SU-DHL-6 (cell line): ENCODE results near the gene WFIKKN1.

Experiments
- H2AFZ ChIP-seq: fragments of 200-600 bp; sonication (generic); 2 replicates; pipeline ENCODE4 v1.6.1; 2014; ENCODE audit warnings: low read depth, mild to moderate bottlenecking, moderate library complexity, mixed read lengths, antibody characterized with exemption, low read length; ENCODE audit not compliant: severe bottlenecking
- H3F3A ChIP-seq: fragments of 200-600 bp; shearing (Covaris generic); 2 replicates; pipeline ENCODE4 v1.6.0; 2016; ENCODE audit warnings: antibody characterized with exemption, mild to moderate bottlenecking; ENCODE audit not compliant: insufficient read depth
- H3K27ac ChIP-seq: fragments of 200-600 bp; sonication (generic); 2 replicates; pipeline ENCODE4 v1.5.1; 2016; ENCODE audit warnings: low read depth, mild to moderate bottlenecking, low read length, moderate library complexity, mixed read lengths
- H3K27me3 ChIP-seq: fragments of 200-600 bp; sonication (generic), shearing (Covaris generic); 2 replicates; pipeline ENCODE4 v1.6.0; 2014; ENCODE audit warnings: mild to moderate bottlenecking, low read length
- H3K36me3 ChIP-seq: fragments of 200-600 bp; sonication (generic); 2 replicates; pipeline ENCODE4 v1.6.1; 2014; ENCODE audit warnings: mild to moderate bottlenecking, low read length, mixed read lengths
- H3K4me2 ChIP-seq: fragments of 300-600, 200-600 bp; shearing (Covaris generic), sonication (generic); 2 replicates; pipeline ENCODE4 v1.6.0; 2014; ENCODE audit warnings: low read length, low read depth, mild to moderate bottlenecking; ENCODE audit not compliant: poor library complexity, severe bottlenecking
- H3K4me3 ChIP-seq: fragments of 200-600 bp; sonication (generic); 2 replicates; pipeline ENCODE4 v1.5.1; 2014; ENCODE audit warnings: antibody characterized with exemption, low read length, mild to moderate bottlenecking, mixed read lengths; ENCODE audit not compliant: insufficient read depth, poor library complexity, severe bottlenecking
- H3K79me2 ChIP-seq: fragments of 200-600 bp; sonication (generic); 2 replicates; pipeline ENCODE4 v1.6.1; 2014; ENCODE audit warnings: mild to moderate bottlenecking, low read length, moderate library complexity; ENCODE audit not compliant: insufficient read depth
- H3K9ac ChIP-seq: fragments of 200-600 bp; sonication (generic); 2 replicates; pipeline ENCODE4 v1.7.0; 2014; ENCODE audit warnings: mild to moderate bottlenecking, low read length
- H3K9me2 ChIP-seq: fragments of 200-600 bp; sonication (generic); replicated peaks from 2 replicates; pipeline ENCODE4 v1.6.1; 2014; ENCODE audit warnings: low read length; ENCODE audit not compliant: insufficient read depth
- H3K9me3 ChIP-seq: fragments of 200-600 bp; sonication (generic); 2 replicates; pipeline ENCODE4 v1.6.1; 2014; ENCODE audit warnings: low read length, mixed read lengths; ENCODE audit not compliant: insufficient read depth
- H4K20me1 ChIP-seq: fragments of 200-600 bp; sonication (generic); 2 replicates; pipeline ENCODE4 v1.6.1; 2014; ENCODE audit warnings: low read depth, mild to moderate bottlenecking, antibody characterized with exemption, low read length, moderate library complexity, mixed read lengths
- EZH2phosphoT487 ChIP-seq: fragments of 200-600 bp; sonication (generic), shearing (Covaris generic); conservative IDR thresholded peaks from 2 replicates; pipeline ENCODE4 v1.6.1; 2018; ENCODE audit warnings: mild to moderate bottlenecking, antibody characterized with exemption, low read length, moderate library complexity, mixed read lengths
- TF ChIP-seq, protein P1 (sequence below): fragments of 200-600 bp; sonication (generic); IDR thresholded peaks from one replicate; pipeline ENCODE4 v1.5.1; 2017; ENCODE audit warnings: antibody characterized with exemption, mild to moderate bottlenecking, low read length, moderate library complexity; ENCODE audit not compliant: insufficient read depth, poor library complexity, severe bottlenecking

WFIKKN1 gene

DNA sequence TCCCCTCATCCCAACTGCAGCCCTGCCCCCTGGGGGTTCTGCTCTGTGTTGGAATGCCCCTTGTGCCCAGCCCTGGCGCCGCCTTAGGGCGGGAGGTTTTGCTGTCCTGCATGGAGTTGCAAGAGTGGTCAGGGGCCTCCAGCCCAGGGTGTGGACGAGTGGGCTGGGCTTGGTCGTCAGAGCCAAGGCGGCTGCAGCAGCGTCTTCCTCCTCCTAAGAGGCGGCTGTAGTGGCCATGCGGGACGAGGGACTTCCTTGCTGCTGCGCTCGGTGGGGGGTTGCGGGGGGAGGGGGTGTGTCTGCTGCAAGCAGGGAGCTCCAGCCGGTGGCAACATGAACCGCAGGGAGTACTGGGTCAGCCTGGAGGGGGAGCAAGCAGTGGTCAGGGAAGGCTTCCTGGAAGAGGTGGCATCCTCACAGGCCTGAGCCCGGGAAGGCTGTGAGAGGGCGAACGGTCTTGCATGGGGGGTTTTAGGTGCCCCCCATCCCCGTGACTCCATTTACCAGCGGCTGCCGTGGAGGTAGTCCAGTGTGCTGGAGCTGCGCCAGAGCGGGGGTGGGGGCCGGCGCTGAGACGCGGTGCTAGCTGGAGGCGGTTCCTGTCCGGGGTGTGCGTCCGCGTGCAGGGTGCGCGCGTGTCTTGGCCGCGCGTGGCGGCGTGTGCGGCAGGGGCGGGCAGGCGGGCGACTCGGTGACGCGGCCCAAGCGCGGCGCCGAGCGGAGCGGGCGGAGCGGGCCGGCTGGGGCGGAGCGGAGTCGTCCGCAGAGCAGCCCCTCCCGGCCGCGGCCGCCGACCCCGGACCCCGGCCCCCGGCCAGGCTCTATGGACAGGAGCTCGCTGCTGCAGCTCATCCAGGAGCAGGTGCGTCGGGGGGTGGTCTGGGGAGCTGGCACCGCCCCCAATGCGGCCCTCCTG, 44.4 kb downstream of the WFIKKN1 start, which contains the start of gene RHBDL1:
Gene RHBDL1, plus strand, starts transcription at position 704 of the 916 bp plus-strand sequence. Its CDS starts 120 bp downstream, at position 824.
- Histone ChIP-seq H3F3A (peaks cover 9% of the 10 kb centered on the region; the same call in 1 of the 2 replicates), H4K20me1 (no peaks in the 10 kb centered on the region), H3K4me2 (no peak within 1 kb of the TSS), H3K4me3 (no peak within 1 kb of the TSS), H3K27me3 (no peaks in the 10 kb centered on the region), H3K9ac (no peak within 1 kb of the TSS), H3K27ac (no peak within 1 kb of the TSS), H3K36me3 (no peaks in the 10 kb centered on the region), H2AFZ (no peak within 1 kb of the TSS), H3K9me3 (no peaks in the 10 kb centered on the region), H3K79me2 (no peaks in the 10 kb centered on the region), H3K9me2 (no peaks in the 10 kb centered on the region)
- TF ChIP-seq, protein P1, sequence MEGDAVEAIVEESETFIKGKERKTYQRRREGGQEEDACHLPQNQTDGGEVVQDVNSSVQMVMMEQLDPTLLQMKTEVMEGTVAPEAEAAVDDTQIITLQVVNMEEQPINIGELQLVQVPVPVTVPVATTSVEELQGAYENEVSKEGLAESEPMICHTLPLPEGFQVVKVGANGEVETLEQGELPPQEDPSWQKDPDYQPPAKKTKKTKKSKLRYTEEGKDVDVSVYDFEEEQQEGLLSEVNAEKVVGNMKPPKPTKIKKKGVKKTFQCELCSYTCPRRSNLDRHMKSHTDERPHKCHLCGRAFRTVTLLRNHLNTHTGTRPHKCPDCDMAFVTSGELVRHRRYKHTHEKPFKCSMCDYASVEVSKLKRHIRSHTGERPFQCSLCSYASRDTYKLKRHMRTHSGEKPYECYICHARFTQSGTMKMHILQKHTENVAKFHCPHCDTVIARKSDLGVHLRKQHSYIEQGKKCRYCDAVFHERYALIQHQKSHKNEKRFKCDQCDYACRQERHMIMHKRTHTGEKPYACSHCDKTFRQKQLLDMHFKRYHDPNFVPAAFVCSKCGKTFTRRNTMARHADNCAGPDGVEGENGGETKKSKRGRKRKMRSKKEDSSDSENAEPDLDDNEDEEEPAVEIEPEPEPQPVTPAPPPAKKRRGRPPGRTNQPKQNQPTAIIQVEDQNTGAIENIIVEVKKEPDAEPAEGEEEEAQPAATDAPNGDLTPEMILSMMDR: no peak
- TF ChIP-seq EZH2phosphoT487: no peak

DNA sequence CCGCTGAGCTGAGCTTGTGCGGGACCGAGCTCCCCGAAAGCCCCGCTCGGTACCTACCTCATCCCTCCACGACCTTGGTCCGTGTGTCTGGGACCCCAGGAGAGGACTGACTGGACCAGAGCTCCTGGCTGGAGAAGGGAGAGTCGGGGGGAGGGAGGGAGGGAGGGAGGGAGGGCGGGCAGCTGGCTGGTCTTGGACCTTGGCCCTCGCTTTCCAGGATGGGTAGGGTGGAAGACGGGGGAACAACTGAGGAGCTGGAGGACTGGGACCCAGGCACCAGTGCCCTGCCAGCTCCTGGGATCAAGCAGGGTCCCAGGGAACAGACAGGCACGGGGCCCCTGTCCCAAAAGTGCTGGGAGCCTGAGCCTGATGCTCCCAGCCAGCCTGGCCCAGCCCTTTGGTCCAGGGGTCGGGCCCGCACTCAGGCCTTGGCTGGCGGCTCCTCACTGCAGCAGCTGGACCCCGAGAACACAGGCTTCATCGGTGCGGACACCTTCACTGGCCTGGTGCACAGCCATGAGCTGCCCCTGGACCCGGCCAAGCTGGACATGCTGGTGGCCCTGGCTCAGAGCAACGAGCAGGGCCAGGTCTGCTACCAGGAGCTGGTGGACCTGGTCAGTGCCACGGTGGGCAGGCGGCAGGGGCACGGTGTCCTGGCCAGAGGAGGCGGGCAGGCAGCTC, 45.2 kb downstream of the WFIKKN1 start:
- Histone ChIP-seq H3K9ac (no peak overlapping the region), H4K20me1 (no peaks in the 10 kb centered on the region), H3K4me3 (no peak overlapping the region)

DNA sequence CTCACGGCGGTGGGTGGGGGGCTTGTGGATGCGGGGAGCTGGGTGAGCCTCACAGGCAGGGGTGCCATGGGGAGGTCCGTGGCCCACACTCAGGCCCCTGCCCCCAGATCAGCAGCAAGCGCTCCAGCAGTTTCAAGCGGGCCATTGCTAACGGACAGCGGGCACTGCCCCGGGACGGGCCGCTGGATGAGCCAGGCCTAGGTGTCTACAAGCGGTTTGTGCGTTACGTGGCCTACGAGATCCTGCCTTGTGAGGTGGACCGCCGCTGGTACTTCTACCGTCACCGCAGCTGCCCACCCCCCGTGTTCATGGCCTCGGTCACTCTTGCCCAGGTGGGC, 45.7 kb downstream of the WFIKKN1 start:
- no peak overlapping the region for H3K9ac ChIP-seq
- no peak overlapping the region for H3K27ac ChIP-seq
- peaks cover 9% of the 10 kb centered on the region; the same call in 1 of the 2 replicates for H3F3A ChIP-seq
- H3K9me3 ChIP-seq: no peaks in the 10 kb centered on the region
- H3K27me3 ChIP-seq: no peaks in the 10 kb centered on the region
- no peak overlapping the region for H3K4me2 ChIP-seq
- no peaks in the 10 kb centered on the region for H3K9me2 ChIP-seq
- no peaks in the 10 kb centered on the region for H4K20me1 ChIP-seq
- no peaks in the 10 kb centered on the region for H3K36me3 ChIP-seq
- H3K79me2 ChIP-seq: peaks cover 8% of the 10 kb centered on the region; the same call in 1 of the 2 replicates
- TF ChIP-seq, protein P1: no peak
- no peak for TF ChIP-seq EZH2phosphoT487
- no peak overlapping the region for H2AFZ ChIP-seq
- H3K4me3 ChIP-seq: no peak overlapping the region

More for the DNA sequence above, 45.2 kb downstream of the WFIKKN1 start:
- no peaks in the 10 kb centered on the region for H3K9me2 ChIP-seq
- H3K27ac ChIP-seq: no peak overlapping the region
- no peak overlapping the region for H3K4me2 ChIP-seq
- peaks cover 3% of the 10 kb centered on the region; the same call in 1 of the 2 replicates for H3K79me2 ChIP-seq
- no peaks in the 10 kb centered on the region for H3K9me3 ChIP-seq
- peaks cover 9% of the 10 kb centered on the region; the same call in 1 of the 2 replicates for H3F3A ChIP-seq
- TF ChIP-seq EZH2phosphoT487: no peak
- TF ChIP-seq, protein P1: no peak
- H3K27me3 ChIP-seq: no peaks in the 10 kb centered on the region
- H2AFZ ChIP-seq: no peak overlapping the region
- no peaks in the 10 kb centered on the region for H3K36me3 ChIP-seq
